ENCODE data around the gene B3GAT2.

B3GAT2 gene

DNA sequence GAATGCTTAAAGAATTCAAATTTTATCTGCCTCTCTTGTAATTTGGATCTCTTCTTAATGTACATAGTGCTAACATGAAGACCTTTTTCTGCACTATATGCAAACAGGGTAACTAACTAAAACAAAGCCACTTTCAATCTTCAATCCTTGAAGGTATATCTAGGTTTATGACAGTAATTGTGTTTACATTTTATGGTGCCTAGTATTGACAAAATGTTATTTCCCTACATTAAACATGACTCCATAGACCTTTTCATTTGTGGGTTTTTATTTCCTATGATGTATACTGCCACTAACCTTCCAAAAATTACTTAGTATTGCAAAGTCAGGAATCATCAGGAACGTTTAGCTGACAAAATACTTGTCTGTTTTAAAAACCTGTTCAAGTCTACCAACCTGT lies 95.9 kb downstream of the B3GAT2 start:
- no peak overlapping the region for H3K4me3 ChIP-seq (replicated peaks; ENCODE audit: low read depth, low read length)
- TF ChIP-seq, protein P1, sequence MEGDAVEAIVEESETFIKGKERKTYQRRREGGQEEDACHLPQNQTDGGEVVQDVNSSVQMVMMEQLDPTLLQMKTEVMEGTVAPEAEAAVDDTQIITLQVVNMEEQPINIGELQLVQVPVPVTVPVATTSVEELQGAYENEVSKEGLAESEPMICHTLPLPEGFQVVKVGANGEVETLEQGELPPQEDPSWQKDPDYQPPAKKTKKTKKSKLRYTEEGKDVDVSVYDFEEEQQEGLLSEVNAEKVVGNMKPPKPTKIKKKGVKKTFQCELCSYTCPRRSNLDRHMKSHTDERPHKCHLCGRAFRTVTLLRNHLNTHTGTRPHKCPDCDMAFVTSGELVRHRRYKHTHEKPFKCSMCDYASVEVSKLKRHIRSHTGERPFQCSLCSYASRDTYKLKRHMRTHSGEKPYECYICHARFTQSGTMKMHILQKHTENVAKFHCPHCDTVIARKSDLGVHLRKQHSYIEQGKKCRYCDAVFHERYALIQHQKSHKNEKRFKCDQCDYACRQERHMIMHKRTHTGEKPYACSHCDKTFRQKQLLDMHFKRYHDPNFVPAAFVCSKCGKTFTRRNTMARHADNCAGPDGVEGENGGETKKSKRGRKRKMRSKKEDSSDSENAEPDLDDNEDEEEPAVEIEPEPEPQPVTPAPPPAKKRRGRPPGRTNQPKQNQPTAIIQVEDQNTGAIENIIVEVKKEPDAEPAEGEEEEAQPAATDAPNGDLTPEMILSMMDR (IDR thresholded peaks at IDR 0.05; ENCODE audit: low read depth, low read length, missing control alignments), result no peak
- no peak for DNase-seq (ENCODE audit: extremely low read depth, low read depth)

DNA sequence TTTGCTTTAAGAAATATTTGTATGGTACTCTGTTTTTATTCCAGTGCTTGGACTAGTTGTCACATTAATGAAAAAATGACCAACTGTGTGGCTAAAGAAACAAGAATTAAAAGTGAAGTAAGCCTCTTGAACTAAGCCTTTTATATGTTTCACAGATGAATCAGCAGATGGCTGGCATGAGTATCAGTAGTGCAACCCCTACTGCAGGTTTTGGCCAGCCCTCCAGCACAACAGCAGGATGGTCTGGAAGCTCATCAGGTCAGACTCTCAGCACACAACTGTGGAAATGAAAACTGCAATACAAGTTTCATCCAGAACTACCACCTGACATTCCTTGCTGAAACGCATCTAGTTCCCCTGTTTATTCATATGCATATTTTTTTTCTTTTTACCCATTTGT lies 96.8 kb downstream of the B3GAT2 start:
- TF ChIP-seq, protein P1 (IDR thresholded peaks at IDR 0.05; ENCODE audit: low read depth, low read length, missing control alignments), result no peak
- no peak for DNase-seq (ENCODE audit: extremely low read depth, low read depth)
- H3K4me3 ChIP-seq (replicated peaks; ENCODE audit: low read depth, low read length), result no peak overlapping the region

DNA sequence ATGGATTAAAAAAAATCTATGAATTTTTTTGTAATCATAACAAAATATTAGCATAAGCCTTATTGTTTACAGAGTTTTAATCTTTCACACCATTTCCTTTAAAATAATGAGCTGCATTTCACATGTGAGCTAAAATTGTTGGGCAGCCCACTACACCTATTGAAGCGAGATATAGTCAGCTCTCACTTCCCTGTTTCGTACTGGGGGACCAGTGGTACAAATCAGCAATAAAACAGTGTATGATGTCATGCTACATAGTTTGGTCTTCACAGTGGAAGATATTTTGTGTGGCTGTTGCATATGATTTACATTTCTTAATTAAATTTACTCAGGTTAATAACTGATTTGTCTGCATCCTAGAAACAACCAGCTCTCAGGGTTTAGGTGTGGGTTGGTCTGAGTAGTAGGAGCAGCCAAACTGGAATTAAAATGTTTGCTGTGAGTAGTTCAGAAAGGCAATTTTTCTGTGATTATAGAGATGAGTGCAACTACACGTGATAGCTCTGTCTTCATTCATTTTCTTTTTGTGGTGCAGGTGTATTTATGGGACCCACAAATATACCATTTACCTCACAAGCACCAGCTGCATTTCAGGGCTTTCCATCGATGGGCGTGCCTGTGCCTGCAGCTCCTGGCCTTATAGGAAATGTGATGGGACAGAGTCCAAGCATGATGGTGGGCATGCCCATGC lies 99.3 kb downstream of the B3GAT2 start:
- TF ChIP-seq, protein P1 (IDR thresholded peaks at IDR 0.05; ENCODE audit: low read depth, low read length, missing control alignments), result no peak
- DNase-seq (ENCODE audit: extremely low read depth, low read depth), result no peak
- no peak overlapping the region for H3K4me3 ChIP-seq (replicated peaks; ENCODE audit: low read depth, low read length)

DNA sequence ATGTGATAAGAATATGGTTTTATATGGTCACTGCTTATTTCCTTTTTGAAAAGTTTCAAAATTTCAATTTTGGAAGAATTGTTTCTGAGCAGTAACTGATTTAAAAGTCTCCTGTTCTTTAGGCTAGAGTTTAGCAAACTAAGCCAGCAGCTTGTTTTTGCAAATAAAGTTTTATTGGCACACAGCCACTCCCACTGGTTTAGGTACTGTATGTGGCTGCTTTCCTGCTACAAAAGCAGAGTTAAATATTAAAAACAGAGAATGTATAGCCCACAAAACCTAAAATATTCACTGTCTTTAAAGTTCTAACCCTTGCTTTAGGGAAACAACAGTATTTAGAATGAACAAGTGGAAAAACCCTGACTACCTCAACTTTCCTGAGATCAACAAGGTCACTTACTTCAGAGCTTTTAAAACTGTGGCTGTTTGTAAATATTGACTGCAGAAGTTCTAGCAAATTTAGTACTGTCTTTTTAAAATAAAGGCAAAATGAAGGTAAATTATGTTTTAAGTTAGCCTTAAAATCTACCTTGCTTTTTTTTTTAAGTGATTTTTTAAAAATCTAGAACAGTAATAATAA lies 104.1 kb downstream of the B3GAT2 start:
- TF ChIP-seq, protein P1 (IDR thresholded peaks at IDR 0.05; ENCODE audit: low read depth, low read length, missing control alignments), result no peak
- H3K4me3 ChIP-seq (replicated peaks; ENCODE audit: low read depth, low read length), result no peak overlapping the region

DNA sequence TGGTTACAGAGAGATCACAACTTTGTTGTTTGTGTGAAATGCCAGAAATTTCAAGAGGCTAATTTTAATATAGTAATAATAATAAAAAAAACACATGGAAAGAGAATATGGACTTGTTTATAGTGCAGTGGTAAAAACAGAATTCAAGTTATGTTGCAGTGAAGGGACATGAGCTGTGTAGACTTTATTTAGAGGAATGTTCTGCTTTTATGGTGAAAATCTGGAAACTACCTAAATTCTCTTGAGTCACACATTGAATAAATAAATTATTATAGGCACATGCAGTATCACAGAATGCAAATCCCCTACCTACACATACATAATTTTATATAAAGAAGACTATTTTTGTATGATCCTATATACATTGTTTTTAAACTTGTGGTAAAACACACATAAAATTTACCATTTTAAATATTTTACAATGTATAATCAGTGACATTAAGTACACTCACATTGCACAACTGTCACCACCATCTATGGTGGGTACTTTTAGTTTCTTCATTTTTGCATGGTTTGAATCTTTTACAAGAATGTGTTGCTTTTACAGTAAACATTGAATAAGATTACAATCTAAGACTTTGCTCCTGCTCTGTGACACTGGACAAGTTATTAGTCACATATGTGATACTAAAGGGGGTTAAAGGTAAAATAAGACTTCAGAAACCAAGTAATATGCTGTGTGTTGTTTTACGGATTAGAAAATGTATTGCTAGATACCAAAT lies 107.4 kb downstream of the B3GAT2 start:
- DNase-seq (ENCODE audit: extremely low read depth, low read depth), result no peak
- H3K4me3 ChIP-seq (replicated peaks; ENCODE audit: low read depth, low read length), result no peak overlapping the region
- TF ChIP-seq, protein P1 (IDR thresholded peaks at IDR 0.05; ENCODE audit: low read depth, low read length, missing control alignments), result no peak

More for the DNA sequence above, 104.1 kb downstream of the B3GAT2 start:
- DNase-seq (ENCODE audit: extremely low read depth, low read depth), result no peak

DNA sequence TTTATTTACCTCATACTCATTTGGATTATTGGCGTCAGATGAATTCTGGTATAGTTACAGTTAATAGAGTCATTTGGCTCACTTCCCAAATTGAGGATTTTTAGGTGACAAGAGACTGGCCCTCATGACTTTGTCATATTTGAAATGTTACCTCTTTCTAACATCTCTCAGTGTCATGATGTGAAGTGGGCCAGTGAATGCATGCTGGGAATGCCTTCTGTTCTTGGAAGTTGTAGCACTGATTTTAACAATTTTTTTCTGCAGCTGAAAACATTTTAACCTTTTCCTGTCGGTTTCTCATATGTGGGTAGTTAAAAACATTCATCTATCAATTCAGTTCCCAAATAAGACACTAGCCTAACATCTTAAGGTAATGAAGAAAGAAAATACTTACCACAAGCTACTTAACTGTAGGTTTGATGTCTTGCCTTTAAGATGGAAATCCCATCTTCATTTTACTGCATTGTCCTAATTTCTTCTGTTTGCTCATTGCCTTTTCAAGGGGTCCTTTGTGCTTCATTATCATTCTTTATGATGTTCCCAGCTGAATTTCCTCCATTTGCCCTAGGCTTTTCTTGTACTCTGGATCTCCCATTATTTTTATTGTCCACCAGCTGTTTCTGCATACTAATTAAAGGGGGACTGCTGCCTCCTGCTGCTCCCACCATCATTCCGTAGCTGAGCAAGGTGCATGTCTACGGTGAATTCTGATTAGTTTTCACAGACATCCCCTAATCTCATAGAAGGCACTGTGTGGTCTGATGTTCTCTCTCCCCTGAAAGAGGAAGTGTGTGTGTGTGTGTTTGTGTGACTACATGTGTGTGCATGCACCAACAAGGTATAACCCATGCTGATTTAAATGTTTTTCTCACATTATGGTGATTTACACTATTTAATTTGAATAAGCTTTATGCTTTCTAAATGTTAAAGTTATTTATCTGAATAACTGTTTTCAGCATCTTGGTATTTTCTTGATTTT lies 109.5 kb downstream of the B3GAT2 start:
- TF ChIP-seq, protein P1 (IDR thresholded peaks at IDR 0.05; ENCODE audit: low read depth, low read length, missing control alignments), result no peak
- no peak overlapping the region for H3K4me3 ChIP-seq (replicated peaks; ENCODE audit: low read depth, low read length)
- no peak for DNase-seq (ENCODE audit: extremely low read depth, low read depth)

All from HFF-Myc (cell line).